GM21390 (cell line): ENCODE results near the gene YJU2.

Experiments used
- ATAC-seq: cut with Tn5 transposase; IDR thresholded peaks from one replicate; pipeline ENCODE4 v1.9.1; 2021; ENCODE audit not compliant: unreplicated experiment

YJU2 gene

DNA sequence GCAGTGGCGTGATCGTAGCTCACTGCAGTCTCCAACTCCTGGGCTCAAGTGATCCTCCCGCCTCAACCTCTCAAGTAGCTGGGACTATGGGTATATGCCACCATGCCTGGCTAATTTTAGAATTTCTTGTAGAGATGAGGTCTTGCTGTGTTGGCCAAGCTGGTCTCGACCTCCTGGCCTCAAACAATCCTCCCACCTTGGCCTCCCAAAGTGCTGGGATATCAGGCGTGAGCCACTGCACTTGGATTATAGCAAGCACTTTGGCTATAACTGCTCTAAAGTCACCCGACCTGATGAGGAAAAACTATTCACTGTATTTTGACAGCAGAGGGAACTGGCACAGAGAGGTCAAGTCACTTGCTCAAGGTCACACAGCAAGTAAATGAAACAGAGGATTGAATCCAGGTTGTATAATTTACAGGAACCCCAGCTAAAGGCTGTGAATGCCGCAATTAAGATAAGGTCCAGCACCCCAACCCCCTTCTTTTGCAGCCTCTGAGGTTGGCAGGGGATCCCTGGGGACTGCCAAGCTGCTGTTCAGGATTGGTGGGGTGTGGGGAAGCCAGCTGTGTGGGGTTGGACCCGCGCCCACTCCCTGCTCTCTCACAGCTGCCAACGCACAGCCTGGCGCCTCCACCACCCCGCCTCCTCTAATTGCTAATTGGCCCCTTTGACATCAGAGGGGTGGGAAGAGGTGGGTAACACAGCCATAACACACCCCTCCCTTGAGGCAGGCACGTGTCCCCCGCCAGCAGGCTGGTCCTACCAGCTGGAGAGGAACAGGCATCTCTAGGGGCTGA lies 49.3 kb downstream of the YJU2 start:
- no peak for ATAC-seq

DNA sequence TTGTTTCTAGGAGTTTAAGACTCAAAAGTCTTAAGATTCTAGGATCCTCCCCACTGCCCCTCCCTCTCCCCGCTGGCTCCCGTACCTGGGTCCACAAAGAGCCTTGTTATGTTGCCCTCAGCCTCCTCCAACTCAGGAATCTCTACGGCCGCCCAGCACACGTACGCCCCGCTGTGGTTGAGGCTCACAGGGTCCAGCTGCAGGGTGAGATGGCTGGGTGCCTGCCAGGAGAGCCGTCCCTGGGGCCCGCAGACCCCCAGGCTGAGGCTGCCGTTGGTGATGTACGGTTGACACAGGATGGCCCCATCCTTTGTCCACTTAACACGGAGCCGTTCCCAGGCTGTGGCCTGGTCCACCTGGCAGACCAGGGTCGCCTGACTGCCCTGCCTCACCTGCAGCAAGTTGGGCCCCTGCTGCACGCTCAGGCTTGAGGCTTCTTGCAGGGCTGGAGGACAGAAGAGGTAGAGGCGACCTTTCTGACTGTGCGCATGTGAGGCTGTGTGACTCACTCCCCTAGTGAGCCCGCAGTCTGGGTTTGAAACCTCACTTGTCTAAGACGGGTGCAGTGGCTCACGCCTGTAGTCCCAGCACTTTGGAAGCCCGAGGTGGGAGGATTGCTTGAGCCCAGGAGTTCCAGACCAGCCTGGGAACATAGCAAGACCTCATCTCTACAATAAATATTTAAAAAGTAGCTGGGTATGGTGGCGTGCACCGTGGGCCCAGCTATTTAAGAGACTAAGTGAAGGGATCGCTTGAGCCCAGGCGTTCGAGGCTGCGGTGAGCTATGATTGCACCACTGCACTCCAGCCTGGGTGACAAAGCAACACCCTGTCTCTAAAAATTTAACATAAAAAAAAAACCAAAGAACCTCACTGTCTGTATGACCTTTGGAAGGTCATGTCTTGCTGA lies 51.3 kb downstream of the YJU2 start:
- ATAC-seq: no peak

- ATAC-seq: no peak
Measured at GRCh38 chr19:4298810-4299550, 52.1 kb downstream of the YJU2 start.

GRCh38 chr19:4300589-4300988 lies 53.7 kb downstream of the YJU2 start:
- ATAC-seq: no peak

- ATAC-seq: no peak
Measured at GRCh38 chr19:4301590-4302242, 54.8 kb downstream of the YJU2 start.

DNA sequence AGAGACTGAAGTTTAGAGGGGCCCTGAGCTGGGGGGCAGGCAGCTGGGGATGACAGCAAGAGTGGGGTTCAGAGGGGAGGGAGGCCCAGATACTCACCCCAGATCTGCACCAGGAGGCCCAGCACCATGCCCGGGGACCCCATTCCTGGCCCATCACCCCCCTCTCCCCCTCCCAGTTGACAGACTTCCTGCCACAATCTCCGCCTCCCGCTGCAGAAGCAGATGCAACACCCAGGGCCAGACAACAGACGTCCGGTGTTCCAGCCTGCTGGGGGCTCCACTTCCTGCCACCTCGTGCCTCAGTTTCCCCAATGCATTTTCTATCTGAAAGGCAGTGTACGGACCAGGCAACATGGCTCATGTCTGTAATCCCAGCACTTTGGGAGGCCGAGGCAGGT lies 55.4 kb downstream of the YJU2 start, which contains the start of gene TMIGD2:
TSS of gene TMIGD2 (minus strand) at position 147 of the 398 bp plus-strand sequence. CDS start at position 143, 4 bp downstream.
- ATAC-seq: no peak

GRCh38 chr19:4303819-4304537 lies 57.1 kb downstream of the YJU2 start:
- ATAC-seq: no peak

- no peak for ATAC-seq
Measured at GRCh38 chr19:4304538-4305256, 57.8 kb downstream of the YJU2 start, which contains the start of gene FSD1. FSD1 (plus strand) TSS chr19:4304598; CDS start chr19:4304747, 149 bp downstream.

DNA sequence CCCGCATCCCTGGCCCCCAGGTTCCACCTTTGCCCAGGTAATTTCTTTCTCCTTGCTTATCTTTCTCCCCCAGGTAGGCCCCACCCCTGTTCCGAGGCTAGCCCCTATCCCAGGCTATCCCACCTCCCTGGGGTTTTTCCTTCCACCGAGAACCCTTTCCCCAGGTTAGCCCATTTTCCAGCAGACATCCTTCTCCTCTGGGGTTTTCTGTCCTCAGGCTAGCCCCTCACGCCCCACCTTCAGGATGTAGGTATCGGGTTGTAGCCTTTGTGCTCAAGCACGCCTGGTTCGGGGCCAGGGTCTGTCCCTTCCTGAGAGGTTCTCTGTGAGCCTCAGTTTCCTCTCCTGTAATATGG lies 58.4 kb downstream of the YJU2 start:
- ATAC-seq: no peak

DNA sequence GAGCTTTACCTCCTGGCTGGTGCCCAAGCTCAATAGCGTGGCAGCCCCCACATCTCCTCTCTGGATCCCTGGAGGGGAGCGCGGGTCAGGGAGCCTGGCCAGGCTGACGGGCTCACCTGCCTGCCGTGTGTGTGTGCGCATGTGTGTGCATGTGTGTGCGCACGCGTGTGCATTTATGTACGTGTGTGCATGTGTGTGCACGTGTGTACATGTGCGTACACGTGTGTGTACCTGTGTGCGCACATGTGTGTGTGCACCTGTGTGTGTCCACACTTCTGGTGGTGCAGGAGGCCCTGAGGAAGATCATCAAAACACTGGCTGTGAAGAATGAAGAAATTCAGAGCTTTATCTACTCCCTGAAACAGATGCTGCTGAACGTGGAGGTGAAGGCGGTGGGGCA lies 58.8 kb downstream of the YJU2 start:
- no peak for ATAC-seq

DNA sequence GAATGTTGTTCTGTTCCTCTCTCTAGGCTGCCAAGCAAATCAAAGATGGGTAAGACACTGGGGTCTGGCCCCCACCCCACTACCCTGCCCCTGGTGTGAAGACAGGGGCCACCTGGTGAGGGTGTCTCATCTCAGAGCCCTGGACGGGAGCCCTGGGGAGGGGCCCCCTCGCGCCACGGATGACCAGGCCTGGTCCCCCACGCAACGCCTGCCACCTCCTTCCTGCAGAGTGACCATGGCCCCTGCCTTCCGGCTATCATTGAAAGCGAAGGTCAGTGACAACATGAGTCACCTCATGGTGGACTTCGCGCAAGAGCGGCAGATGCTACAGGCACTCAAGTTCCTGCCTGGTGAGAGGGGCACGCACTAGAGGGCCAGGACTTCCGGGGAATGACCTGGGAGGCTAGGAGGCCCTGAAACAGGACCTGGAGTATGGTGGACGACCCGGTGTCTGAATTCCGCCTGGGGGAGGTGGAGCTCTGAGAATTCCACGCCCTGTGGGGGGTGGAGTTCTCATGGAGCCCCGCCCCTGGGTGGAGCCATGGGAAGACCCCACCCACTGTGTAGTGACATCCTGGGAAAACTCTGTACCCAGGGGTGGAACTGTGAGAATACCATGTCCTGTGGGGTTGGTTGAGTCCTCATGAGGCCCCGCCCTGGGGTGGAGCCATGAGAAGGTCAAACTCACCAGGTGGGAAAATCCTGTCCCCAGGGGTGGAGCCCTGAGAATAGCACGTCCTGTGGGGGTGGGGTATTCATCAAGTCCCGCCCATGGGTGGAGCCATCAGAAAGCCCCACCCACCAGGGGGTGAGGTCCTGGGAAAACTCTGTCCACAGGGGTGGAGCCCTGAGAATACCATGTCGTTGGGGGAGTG lies 63.6 kb downstream of the YJU2 start:
- ATAC-seq: no peak

- no peak for ATAC-seq
Measured at GRCh38 chr19:4313847-4314490, 67.1 kb downstream of the YJU2 start.

- ATAC-seq: no peak
Measured at GRCh38 chr19:4316956-4317355, 70.1 kb downstream of the YJU2 start.

DNA sequence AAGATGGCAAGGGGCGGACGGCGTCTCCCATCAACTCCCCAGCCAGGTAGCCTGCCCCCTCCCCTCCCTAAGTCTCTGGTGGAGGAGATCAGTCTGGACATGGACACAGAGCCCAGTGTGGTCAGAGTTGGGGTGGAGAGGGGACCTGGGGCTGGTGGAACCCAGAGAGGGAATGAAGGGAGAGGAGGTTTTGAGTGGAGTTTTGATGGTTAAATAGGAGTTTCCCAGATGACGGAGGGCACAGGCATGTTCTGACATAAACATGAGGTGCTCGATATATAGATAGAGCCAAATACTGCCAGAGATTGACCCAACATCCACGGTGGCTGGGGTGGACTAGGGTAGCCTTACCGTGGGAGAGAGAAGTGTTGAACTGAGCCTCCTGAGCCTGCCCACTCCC lies 71.6 kb downstream of the YJU2 start:
- no peak for ATAC-seq
